Heart left ventricle (tissue), 13 donors: ENCODE measurements around the gene QKI.

Experiments used
- CTCF ChIP-seq, 12 donors: fragments of 200-600 bp; sonication (generic) in 4 of 12; IDR thresholded peaks; one replicate each; pipeline versions ENCODE4 v1.5.0 to v1.8.0; 2018 to 2022; ENCODE audit warnings: antibody characterized with exemption in 12 of 12, mild to moderate bottlenecking in 5 of 12
- POLR2A ChIP-seq, 2 donors: fragments of 450-650 bp; IDR thresholded peaks; one replicate each; pipeline ENCODE4 v1.6.1; 2017; ENCODE audit warnings: antibody characterized with exemption in 2 of 2, mild to moderate bottlenecking in 2 of 2, moderate library complexity in 2 of 2
- donor health status: ischemic (EF 13 %, LVEDD 7.1; RV severe dilation, severe dysfunction).
- donor health status: DM: no; HTN: yes; CAD: no.
- donor health status: DM: no; HTN: no; CAD: no.
- donor health status: ischemic (EF 25% LVEDD 6.9; RV normal size, moderate dysfunction).
- donor health status: ischemic (EF 25% LVEDD 5.7; RV mildly dilated, moderate dysfunction).
- donor health status: ischemic (EF 35%, LVEDD 5.7; RV mildly dilated, moderate dysfunction).
- donor health status: nonischemic (EF 11% LVEDD 7.7; RV severe dilation, severe dysfunction).
- donor health status: DM: yes; HTN: yes; CAD: no.
- donor health status: PGD.
- donor health status: ischemic (EF 29% LVEDD 5.4; RV normal size, mild dysfunction).
- donor health status: nonischemic (EF 23%, LVEDD 6.1; RV moderate dilation, normal function).

- no peak for TF ChIP-seq CTCF (IDR thresholded peaks at IDR 0.05)
- no peak for TF ChIP-seq POLR2A (IDR thresholded peaks at IDR 0.05)
Observed at GRCh38 chr6:163457637-163458561, 43.4 kb downstream of the QKI start.
